Panc1 (cell line): ENCODE measurements around the gene CTRB2. TPM values are rescaled to one million over a fixed set of nuclear protein-coding genes. Genes with fewer than 3 reads are reported as not detected.

Experiments used
- ATAC-seq: fragments of 200-7000 bp; cut with Tn5 transposase; 2 replicates; pipeline ENCODE4 v1.9.1; 2020; ENCODE audit warnings: mild to moderate bottlenecking, moderate library complexity
- BruUV-seq: library from RNA; stranded (reverse); fragments of 400-500 nt; replicated peaks from 2 replicates; lab custom pipeline; 2021; lab: Mats Ljungman, UMichigan
- CTCF ChIA-PET: fragments of 300-600 bp; sonication (Branson Sonifier 250); formaldehyde crosslinking; loops from one replicate; lab custom pipeline; 2022; ENCODE audit warnings: antibody characterized with exemption; lab: Charles Lee
- POLR2A ChIA-PET: fragments of 300-600 bp; sonication (Branson Sonifier 250); formaldehyde crosslinking; loops from one replicate; lab custom pipeline; 2022; ENCODE audit warnings: antibody characterized with exemption; lab: Charles Lee
- DNase-seq: peaks from one replicate; pipeline ENCODE4 v3.0.0-alpha.2; 2010; ENCODE audit warnings: low read depth, low spot score
- H3K27ac ChIP-seq: 2 replicates; pipeline ENCODE4 v1.5.1; 2011; ENCODE audit warnings: mild to moderate bottlenecking, low read length, inconsistent platforms
- H3K27me3 ChIP-seq: fragments of 200-500 bp; sonication (Bioruptor generic); 2 replicates; pipeline ENCODE4 v1.6.0; 2014; ENCODE audit warnings: low read length, inconsistent platforms; ENCODE audit not compliant: control insufficient read depth, insufficient read depth
- H3K36me3 ChIP-seq: fragments of 200-500 bp; sonication (Bioruptor generic); 2 replicates; pipeline ENCODE4 v1.5.1; 2014; ENCODE audit warnings: inconsistent platforms, mild to moderate bottlenecking, low read length, moderate library complexity; ENCODE audit not compliant: control insufficient read depth, insufficient read depth
- H3K4me1 ChIP-seq: 2 replicates; pipeline ENCODE4 v1.5.1; 2011; ENCODE audit warnings: inconsistent platforms, mild to moderate bottlenecking, low read length, moderate library complexity; ENCODE audit not compliant: control insufficient read depth, insufficient read depth
- H3K4me3 ChIP-seq, 2 experiments: 2 replicates each; pipeline ENCODE4 v1.5.1; 2011 to 2012; ENCODE audit warnings: low read depth in 2 of 2, low read length in 2 of 2, mild to moderate bottlenecking in 2 of 2, inconsistent platforms in 1 of 2, moderate library complexity in 1 of 2
- H3K9me3 ChIP-seq: fragments of 200-500 bp; sonication (Bioruptor generic); 2 replicates; pipeline ENCODE4 v1.5.1; 2014; ENCODE audit warnings: low read depth, mild to moderate bottlenecking, inconsistent platforms, low read length, moderate library complexity; ENCODE audit not compliant: control insufficient read depth, insufficient read depth
- CTCF ChIP-seq: fragments of 450-650 bp; IDR thresholded peaks from 2 replicates; pipeline ENCODE4 v1.5.1; 2017; ENCODE audit warnings: mild to moderate bottlenecking
- POLR2AphosphoS5 ChIP-seq: IDR thresholded peaks from 2 replicates; pipeline ENCODE4 v1.6.1; 2012; ENCODE audit warnings: mild to moderate bottlenecking, low read depth, low read length, moderate library complexity
- REST ChIP-seq, 2 experiments: IDR thresholded peaks; 2 replicates each; pipeline ENCODE4 v1.6.1; 2011 to 2012; ENCODE audit warnings: low read depth in 2 of 2, control low read depth in 1 of 2, low read length in 1 of 2, mild to moderate bottlenecking in 1 of 2, moderate library complexity in 1 of 2; ENCODE audit not compliant: insufficient read depth in 1 of 2
- SIN3A ChIP-seq: IDR thresholded peaks from 2 replicates; pipeline ENCODE4 v1.6.1; 2012; ENCODE audit warnings: low read depth, mild to moderate bottlenecking, low read length, moderate library complexity, borderline replicate concordance; ENCODE audit not compliant: insufficient read depth
- TCF7L2 ChIP-seq: IDR thresholded peaks from 2 replicates; pipeline ENCODE4 v1.6.1; 2011; ENCODE audit warnings: mild to moderate bottlenecking, low read depth, low read length, inconsistent platforms
- in situ Hi-C: cut with HindIII; loops from 2 replicates; pipeline ENCODE4 v1.10.0; 2016; ENCODE audit warnings: low sequenced_read_pairs, low pct_unique_long_range_greater_than_20kb
- intact Hi-C: fragments of 100-400 bp; cut with micrococcal nuclease; formaldehyde crosslinking; loops from one replicate; pipeline ENCODE4 v1.10.0; 2022; ENCODE audit not compliant: unreplicated experiment
- total RNA-seq: library from RNA; stranded (reverse); gene quantifications from one replicate; pipeline ENCODE4 v1.2.1, GENCODE V29; 2021; ENCODE audit not compliant: unreplicated experiment

The CTRB2 gene
- total RNA-seq, 1 experiment from 2014 or later: 5.0 TPM

DNA sequence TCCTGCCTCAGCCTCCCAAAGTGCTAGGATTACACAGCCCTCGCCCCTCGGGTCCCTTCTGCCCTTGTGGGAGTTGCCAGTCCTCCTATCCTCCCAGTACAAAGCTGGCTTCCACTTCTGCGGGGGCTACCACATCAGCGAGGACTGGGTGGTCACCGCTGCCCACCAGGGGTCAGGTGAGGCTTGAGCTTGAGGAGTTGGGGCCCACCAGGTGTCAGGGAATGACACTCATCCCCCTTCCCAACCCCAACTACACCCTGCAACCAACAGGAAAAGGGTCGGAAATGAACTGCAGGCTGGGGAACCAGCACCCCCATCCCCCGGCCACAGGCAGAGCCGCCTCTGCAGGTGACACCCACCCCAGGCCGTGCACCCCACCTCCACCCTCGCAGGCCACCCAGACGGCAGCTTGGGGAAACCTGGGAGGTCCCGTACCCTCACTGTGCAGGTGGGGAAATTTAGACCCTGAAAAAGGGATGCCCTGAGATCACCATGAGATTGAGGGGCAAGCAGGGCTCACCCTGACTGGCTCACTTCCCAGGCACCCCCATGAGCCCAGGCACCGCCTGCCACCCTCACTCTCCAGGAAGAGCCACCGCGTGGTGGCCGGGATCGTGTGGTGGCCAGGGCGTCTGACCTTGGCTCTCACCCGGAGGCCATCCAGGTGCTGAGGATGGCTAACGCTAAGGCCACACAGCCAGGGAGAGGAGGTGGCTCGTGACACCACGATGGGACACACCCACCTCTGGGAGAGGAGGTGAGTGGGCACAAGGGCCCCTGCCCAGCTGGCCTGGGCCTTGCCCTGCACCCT is 19.8 kb upstream of the CTRB2 start:
- CTCF ChIA-PET: no interaction called here
- DNase-seq: no peak
- no peak overlapping the region for H3K4me3 ChIP-seq
- H3K36me3 ChIP-seq: peaks cover 2% of the 10 kb centered on the region; the same call in 1 of the 2 replicates
- peak; percentile 16 for ATAC-seq
- POLR2A ChIA-PET: no interaction called here
- intact Hi-C loops: no loop called here
- TF ChIP-seq CTCF: no peak
- TF ChIP-seq REST (IDR thresholded peaks at IDR 0.05; ENCODE audit: insufficient read depth in 1 of 2, low read depth in 2 of 2, low read length in 1 of 2): no peak
- TF ChIP-seq POLR2AphosphoS5: no peak
- TF ChIP-seq SIN3A: no peak
- no peak for TF ChIP-seq TCF7L2
- H3K9me3 ChIP-seq: no peaks in the 10 kb centered on the region
- in situ Hi-C loops: no loop called here
- peaks cover 3% of the 10 kb centered on the region; the same call in 1 of the 2 replicates for H3K4me1 ChIP-seq
- no peaks in the 10 kb centered on the region for H3K27me3 ChIP-seq
- no TSS peak for BruUV-seq
- no peak overlapping the region for H3K27ac ChIP-seq

GRCh38 chr16:75225678-75226515 is 18.9 kb upstream of the CTRB2 start:
- Histone ChIP-seq H3K27ac (no peak overlapping the region), H3K27me3 (no peaks in the 10 kb centered on the region), H3K4me1 (peaks cover 3% of the 10 kb centered on the region; the same call in 1 of the 2 replicates), H3K4me3 (no peak overlapping the region), H3K36me3 (no peaks in the 10 kb centered on the region; the same call in 1 of the 2 replicates), H3K9me3 (no peaks in the 10 kb centered on the region)
- peak; percentile 41 for TF ChIP-seq POLR2AphosphoS5
- no peak for TF ChIP-seq REST (IDR thresholded peaks at IDR 0.05; ENCODE audit: insufficient read depth in 1 of 2, low read depth in 2 of 2, low read length in 1 of 2)
- TF ChIP-seq SIN3A: no peak
- TF ChIP-seq CTCF: no peak
- TF ChIP-seq TCF7L2: no peak
- ChIA-PET CTCF (no interaction called here), POLR2A (no interaction called here)
- ATAC-seq (peak; percentile 18; the same call in 1 of the 2 replicates), DNase-seq (no peak)
- in situ Hi-C loops: no loop called here
- no TSS peak for BruUV-seq
- intact Hi-C loops: loop anchor here (2.0 kb wide), 1 partner anchor 19 kb away; the partner anchor contains the start of gene CTRB2
